ENCODE data around the gene IL32.
A peak's percentile ranks its signal among the peaks of the same experiment; 100 is the strongest.

The IL32 gene

DNA sequence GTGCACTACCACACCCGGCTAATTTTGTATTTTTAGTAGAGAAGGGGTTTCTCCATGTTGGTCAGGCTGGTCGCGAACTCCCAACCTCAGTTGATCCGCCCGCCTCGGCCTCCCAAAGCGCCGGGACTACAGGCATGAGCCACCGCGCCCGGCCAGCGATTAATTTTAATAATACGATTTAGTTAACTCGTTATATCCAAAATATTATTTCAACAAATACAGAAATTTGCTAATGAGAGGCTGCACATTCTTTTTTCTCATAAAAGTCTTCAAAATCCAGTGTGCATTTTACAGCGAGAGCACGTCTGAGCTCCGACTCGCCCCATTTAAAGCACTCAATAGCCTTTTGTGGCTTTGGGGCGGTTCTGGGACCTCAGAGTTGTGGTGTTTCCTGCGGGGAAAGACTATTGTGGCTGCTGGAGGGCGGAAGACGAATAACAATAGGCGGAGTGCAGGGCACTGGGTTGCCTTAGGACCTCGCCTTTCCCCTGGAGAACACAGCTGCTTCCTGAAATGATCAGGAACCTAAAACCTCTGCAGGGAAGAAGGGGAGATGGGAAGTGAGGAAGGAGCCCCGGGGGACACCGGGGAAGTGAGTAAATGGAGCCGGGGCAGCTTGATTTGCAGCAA is 36.5 kb downstream of the IL32 start:
- no peak for TF ChIP-seq TAF1 (IDR thresholded peaks at IDR 0.05; ENCODE audit: borderline replicate concordance, insufficient read depth, low read length)
- TF ChIP-seq FOXP2 (optimal IDR thresholded peaks at IDR 0.05; ENCODE audit: borderline replicate concordance, extremely low read depth, extremely low read length, insufficient read depth), result no peak
- no peak for TF ChIP-seq POLR2AphosphoS5 (IDR thresholded peaks at IDR 0.05; ENCODE audit: low read depth, low read length)
- TF ChIP-seq SIN3A (IDR thresholded peaks at IDR 0.05; ENCODE audit: borderline replicate concordance, insufficient read depth, low read length), result no peak
- TF ChIP-seq, protein P1, sequence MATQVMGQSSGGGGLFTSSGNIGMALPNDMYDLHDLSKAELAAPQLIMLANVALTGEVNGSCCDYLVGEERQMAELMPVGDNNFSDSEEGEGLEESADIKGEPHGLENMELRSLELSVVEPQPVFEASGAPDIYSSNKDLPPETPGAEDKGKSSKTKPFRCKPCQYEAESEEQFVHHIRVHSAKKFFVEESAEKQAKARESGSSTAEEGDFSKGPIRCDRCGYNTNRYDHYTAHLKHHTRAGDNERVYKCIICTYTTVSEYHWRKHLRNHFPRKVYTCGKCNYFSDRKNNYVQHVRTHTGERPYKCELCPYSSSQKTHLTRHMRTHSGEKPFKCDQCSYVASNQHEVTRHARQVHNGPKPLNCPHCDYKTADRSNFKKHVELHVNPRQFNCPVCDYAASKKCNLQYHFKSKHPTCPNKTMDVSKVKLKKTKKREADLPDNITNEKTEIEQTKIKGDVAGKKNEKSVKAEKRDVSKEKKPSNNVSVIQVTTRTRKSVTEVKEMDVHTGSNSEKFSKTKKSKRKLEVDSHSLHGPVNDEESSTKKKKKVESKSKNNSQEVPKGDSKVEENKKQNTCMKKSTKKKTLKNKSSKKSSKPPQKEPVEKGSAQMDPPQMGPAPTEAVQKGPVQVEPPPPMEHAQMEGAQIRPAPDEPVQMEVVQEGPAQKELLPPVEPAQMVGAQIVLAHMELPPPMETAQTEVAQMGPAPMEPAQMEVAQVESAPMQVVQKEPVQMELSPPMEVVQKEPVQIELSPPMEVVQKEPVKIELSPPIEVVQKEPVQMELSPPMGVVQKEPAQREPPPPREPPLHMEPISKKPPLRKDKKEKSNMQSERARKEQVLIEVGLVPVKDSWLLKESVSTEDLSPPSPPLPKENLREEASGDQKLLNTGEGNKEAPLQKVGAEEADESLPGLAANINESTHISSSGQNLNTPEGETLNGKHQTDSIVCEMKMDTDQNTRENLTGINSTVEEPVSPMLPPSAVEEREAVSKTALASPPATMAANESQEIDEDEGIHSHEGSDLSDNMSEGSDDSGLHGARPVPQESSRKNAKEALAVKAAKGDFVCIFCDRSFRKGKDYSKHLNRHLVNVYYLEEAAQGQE (IDR thresholded peaks at IDR 0.05; ENCODE audit: insufficient read depth in 1 of 2, low read depth in 2 of 2, low read length in 2 of 2), result no peak

DNA sequence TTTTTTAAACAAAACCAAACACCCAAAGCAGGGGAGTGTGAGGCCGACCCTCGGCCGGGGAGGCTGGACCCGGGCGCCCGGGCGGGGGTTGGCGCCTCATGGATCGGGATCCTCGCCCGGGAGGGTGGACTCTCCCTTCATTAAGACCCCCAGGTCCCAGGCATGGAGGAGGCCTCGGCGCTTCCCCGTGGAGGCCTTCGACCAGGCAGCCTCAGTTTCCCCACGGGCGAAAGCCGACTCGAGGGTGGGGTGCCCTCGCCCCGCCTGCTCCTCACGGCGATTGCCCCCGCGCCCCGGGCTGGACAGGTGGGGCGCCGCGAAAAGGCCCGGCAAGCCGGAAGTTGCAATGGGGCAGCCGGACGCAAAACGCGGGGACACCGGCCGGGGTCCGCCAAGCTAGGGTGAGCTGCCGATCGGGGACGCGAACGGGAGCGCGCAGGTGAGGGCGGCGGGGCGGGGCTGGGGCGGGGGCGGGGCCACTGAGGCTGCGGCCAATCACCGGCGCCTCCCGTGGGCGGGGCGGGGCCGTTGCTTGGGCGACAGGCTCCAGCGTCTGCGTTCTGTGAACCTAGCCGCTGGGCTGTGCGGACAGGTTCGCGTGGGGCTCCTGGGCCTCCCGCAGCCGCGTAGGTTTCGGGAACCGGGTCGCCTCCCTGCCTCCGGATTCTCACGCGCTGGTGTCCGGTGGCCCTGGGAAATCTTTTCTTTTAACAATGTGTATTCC is 40.9 kb downstream of the IL32 start:
- TF ChIP-seq FOXP2 (optimal IDR thresholded peaks at IDR 0.05; ENCODE audit: borderline replicate concordance, extremely low read depth, extremely low read length, insufficient read depth), result no peak
- TF ChIP-seq TAF1 (IDR thresholded peaks at IDR 0.05; ENCODE audit: borderline replicate concordance, insufficient read depth, low read length), result 0 out of 2 replicates have a peak, but pooled peaks have one; percentile 40
- peak; percentile 54 for TF ChIP-seq POLR2AphosphoS5 (IDR thresholded peaks at IDR 0.05; ENCODE audit: low read depth, low read length)
- TF ChIP-seq SIN3A (IDR thresholded peaks at IDR 0.05; ENCODE audit: borderline replicate concordance, insufficient read depth, low read length), result peak; percentile 53; the same call in 1 of the 2 replicates

DNA sequence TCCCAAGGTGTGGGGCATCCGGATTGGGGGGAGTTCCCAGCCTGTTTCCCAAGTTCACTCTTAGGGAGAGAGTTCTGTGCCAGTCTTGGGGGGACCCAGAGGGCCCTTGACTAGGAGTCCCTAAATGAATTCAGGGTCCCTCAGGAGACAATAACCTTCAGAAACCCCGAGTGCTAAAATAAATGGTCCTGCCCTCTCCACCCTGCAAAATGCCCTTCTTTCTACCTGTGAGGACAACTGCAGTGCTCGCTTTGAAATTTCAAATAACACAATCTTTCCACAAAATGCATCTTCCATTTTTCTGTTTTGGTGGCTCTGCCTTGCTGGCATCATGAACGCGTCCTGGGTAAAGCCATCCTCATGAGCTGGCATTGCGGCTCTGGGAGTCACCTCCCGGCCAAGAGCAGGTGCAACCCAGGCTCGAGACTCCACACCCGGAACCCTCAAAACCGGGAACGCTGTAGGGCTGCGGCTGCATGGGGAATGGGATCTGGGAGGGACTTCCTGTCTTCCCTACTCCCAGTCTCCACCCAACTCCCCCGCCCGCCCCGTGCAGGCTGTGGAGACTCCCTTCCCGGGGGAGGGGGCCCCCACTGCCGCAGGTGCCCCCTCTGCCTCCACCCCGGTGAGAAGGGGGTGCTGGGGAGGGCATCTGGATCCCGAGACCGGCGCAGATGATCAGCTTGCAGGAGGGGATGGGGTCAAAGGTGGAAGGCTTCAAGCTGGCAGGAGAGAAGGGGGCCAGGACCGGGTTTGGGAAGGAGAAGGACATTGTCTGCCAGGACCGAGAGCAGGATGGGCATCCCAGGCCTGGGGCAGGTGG is 46.8 kb downstream of the IL32 start, which contains the start of gene ZNF205:
ZNF205 (plus strand) TSS at position 529 of the 823 bp plus-strand sequence. CDS start 845 bp downstream, outside the sequence.
- TF ChIP-seq FOXP2 (optimal IDR thresholded peaks at IDR 0.05; ENCODE audit: borderline replicate concordance, extremely low read depth, extremely low read length, insufficient read depth), result peak; percentile 42
- TF ChIP-seq TAF1 (IDR thresholded peaks at IDR 0.05; ENCODE audit: borderline replicate concordance, insufficient read depth, low read length), result peak; percentile 92
- peak; percentile 64; the same call in 1 of the 2 replicates for TF ChIP-seq SIN3A (IDR thresholded peaks at IDR 0.05; ENCODE audit: borderline replicate concordance, insufficient read depth, low read length)
- TF ChIP-seq, protein P1 (IDR thresholded peaks at IDR 0.05; ENCODE audit: insufficient read depth in 1 of 2, low read depth in 2 of 2, low read length in 2 of 2), result peak in 1 of 2 experiments; percentile 47; a peak in 1 of 4 replicates
- TF ChIP-seq POLR2AphosphoS5 (IDR thresholded peaks at IDR 0.05; ENCODE audit: low read depth, low read length), result peak; percentile 80

DNA sequence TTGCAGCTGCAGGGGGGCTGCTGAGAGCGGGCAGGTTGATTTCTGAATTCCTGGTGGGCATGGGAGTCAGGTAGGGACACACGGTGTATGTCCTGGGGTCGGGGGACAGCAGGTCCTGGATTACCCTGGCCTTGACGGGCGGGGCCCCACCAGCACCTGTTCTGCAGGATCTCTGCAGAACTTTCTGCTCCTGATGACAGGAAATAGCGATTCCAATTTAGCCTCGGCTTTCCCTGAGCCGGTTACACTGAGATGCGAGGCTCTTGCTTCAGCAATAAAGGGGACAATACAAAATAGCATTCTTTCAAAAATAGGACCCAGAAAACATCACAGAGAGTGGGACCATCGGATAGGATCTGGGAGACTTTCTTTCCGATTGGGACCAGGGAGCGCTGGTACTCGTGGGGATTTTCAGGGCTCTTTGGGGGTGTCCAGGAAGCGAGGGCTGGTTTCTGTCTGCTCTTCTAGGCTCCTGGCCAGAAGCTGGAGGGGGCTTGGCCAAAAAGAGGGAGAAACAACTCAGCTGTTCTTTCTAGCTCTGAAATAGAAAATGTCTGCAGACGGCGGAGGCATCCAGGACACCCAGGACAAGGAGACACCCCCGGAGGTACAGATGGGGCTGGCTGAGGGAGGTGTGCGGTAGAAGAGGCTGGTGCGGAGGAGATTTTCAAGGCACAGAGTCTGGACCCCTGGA is 47.6 kb downstream of the IL32 start:
- TF ChIP-seq SIN3A (IDR thresholded peaks at IDR 0.05; ENCODE audit: borderline replicate concordance, insufficient read depth, low read length) (no peak), TAF1 (IDR thresholded peaks at IDR 0.05; ENCODE audit: borderline replicate concordance, insufficient read depth, low read length) (no peak), POLR2AphosphoS5 (IDR thresholded peaks at IDR 0.05; ENCODE audit: low read depth, low read length) (no peak), FOXP2 (optimal IDR thresholded peaks at IDR 0.05; ENCODE audit: borderline replicate concordance, extremely low read depth, extremely low read length, insufficient read depth) (no peak)
- TF ChIP-seq, protein P1 (IDR thresholded peaks at IDR 0.05; ENCODE audit: insufficient read depth in 1 of 2, low read depth in 2 of 2, low read length in 2 of 2), result no peak

Data from PFSK-1 (cell line).